NCI-H1417 treated with DMSO at 0.1 percent for 48 hours (cell line): ENCODE data around the gene ARHGAP19.
"Not testable (repeated sequence)": the region's sequence is repeated elsewhere in the genome, so short reads cannot be mapped to it uniquely, and the experiment has no call there.

Source experiments
- DNase-seq: peaks from one replicate; lab custom pipeline; 2025; lab: John Stamatoyannopoulos, UW

ARHGAP19 gene

GRCh38 chr10:97321032-97321803 is 28.8 kb upstream of the ARHGAP19 start:
- no peak for DNase-seq

GRCh38 chr10:97320480-97321031 is 28.1 kb upstream of the ARHGAP19 start:
- no peak for DNase-seq

- no peak for DNase-seq
These were observed 27.4 kb upstream of the ARHGAP19 start for GRCh38 chr10:97319671-97320479.

- peak; percentile 29 for DNase-seq
These were observed 26.6 kb upstream of the ARHGAP19 start, which contains the start of gene FRAT1 for GRCh38 chr10:97318772-97319651. Gene FRAT1 (plus strand): TSS chr10:97319271. CDS start chr10:97319454, 183 bp downstream.

GRCh38 chr10:97314671-97315070 is 22.2 kb upstream of the ARHGAP19 start:
- DNase-seq = no peak

- DNase-seq = no peak
These were observed 20.5 kb upstream of the ARHGAP19 start for GRCh38 chr10:97312897-97313296.

GRCh38 chr10:97311111-97311626 is 18.7 kb upstream of the ARHGAP19 start:
- DNase-seq = no peak

- DNase-seq = no peak
These were observed 15.7 kb upstream of the ARHGAP19 start for GRCh38 chr10:97307866-97308780.

- no peak for DNase-seq
These were observed 15.0 kb upstream of the ARHGAP19 start for GRCh38 chr10:97307441-97307840.

GRCh38 chr10:97302088-97302791 is 9.8 kb upstream of the ARHGAP19 start:
- no peak for DNase-seq

- no peak for DNase-seq
These were observed 8.5 kb upstream of the ARHGAP19 start for GRCh38 chr10:97300980-97301379.

- DNase-seq = no peak
These were observed 5.8 kb upstream of the ARHGAP19 start for GRCh38 chr10:97298223-97298571.

- no peak for DNase-seq
These were observed 5.3 kb upstream of the ARHGAP19 start for GRCh38 chr10:97297556-97298222.

- no peak for DNase-seq
These were observed 393 bp upstream of the ARHGAP19 start for GRCh38 chr10:97292862-97293198.

GRCh38 chr10:97291357-97292096 is 910 bp downstream of the ARHGAP19 start:
- DNase-seq = no peak

- not testable (repeated sequence) for DNase-seq
These were observed 1.7 kb downstream of the ARHGAP19 start for GRCh38 chr10:97290576-97291356.

- DNase-seq = not testable (repeated sequence)
These were observed 2.4 kb downstream of the ARHGAP19 start for GRCh38 chr10:97290076-97290475.

GRCh38 chr10:97280783-97281182 is 11.7 kb downstream of the ARHGAP19 start:
- DNase-seq = no peak
